NB4 (cell line): ENCODE results near the gene CBLB.

Experiments
- DNase-seq: peaks from one replicate; pipeline ENCODE4 v3.0.0; 2010; ENCODE audit warnings: low read depth
- H3K4me3 ChIP-seq: one replicate; pipeline ENCODE4 v1.5.1; 2011; ENCODE audit warnings: mild to moderate bottlenecking, low read depth, low read length, moderate library complexity
- CTCF ChIP-seq: IDR thresholded peaks from one replicate; pipeline ENCODE4 v1.5.1; 2012; ENCODE audit warnings: low read depth, low read length
- MAX ChIP-seq: IDR thresholded peaks from 2 replicates; pipeline ENCODE4 v1.6.1; 2011; ENCODE audit warnings: low read depth, low read length
- MYC ChIP-seq: IDR thresholded peaks from 2 replicates; pipeline ENCODE4 v1.6.1; 2011; ENCODE audit warnings: low read depth, low read length
- POLR2A ChIP-seq: IDR thresholded peaks from 2 replicates; pipeline ENCODE4 v1.6.1; 2011; ENCODE audit warnings: mild to moderate bottlenecking; ENCODE audit not compliant: insufficient read length; ENCODE audit errors: extremely low read depth

CBLB gene

GRCh38 chr3:105911496-105911895 lies 42.7 kb upstream of the CBLB start:
- DNase-seq, result no peak
- H3K4me3 ChIP-seq, result no peak overlapping the region
- no peak for TF ChIP-seq MYC
- TF ChIP-seq POLR2A, result no peak
- no peak for TF ChIP-seq CTCF
- no peak for TF ChIP-seq MAX

DNA sequence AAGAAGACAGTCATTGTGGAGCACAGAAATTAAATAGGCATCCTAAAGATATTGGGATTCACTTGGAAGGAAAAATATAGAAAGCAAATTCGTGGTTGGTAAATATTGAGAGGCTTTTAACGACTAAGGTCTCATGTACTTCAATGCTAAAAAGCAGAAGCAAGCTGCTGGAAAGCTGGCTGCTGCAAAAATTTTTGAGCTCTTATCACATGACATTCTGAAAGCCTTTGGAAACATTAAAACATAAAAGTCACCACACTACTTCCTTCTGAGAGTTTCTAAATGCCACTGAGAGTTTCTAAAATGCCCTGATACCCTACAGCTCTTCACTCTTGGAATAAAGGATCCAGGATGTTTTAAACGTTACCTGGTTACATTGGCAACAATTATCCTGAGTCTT lies 39.0 kb upstream of the CBLB start:
- no peak overlapping the region for H3K4me3 ChIP-seq
- DNase-seq, result peak; percentile 46
- TF ChIP-seq MAX (peak; percentile 58), MYC (peak; percentile 60; the same call in 1 of the 2 replicates), POLR2A (no peak), CTCF (no peak)

GRCh38 chr3:105906836-105907235 lies 38.0 kb upstream of the CBLB start:
- no peak for DNase-seq
- TF ChIP-seq CTCF (no peak), POLR2A (no peak), MYC (no peak), MAX (no peak)
- no peak overlapping the region for H3K4me3 ChIP-seq

DNA sequence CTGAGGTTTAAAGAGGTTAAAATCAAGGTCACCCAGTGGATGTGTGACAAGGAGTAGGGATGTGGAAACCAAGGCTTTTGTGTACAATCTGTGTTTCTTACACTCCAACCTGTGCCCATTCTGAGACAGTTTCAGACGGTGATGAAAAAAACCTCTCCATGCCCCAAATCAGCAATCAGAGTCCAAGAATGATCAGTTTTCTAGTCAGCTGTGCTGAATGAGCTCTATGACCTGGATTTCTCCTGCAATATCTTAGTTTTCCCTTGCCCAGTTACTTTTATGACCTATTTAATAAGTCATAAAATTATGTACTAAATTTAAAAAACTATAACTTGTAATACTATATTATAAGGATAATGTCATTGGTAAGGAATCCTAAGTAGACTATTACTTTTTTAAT lies 37.5 kb upstream of the CBLB start:
- no peak overlapping the region for H3K4me3 ChIP-seq
- no peak for TF ChIP-seq MYC
- TF ChIP-seq MAX, result no peak
- no peak for TF ChIP-seq CTCF
- TF ChIP-seq POLR2A, result no peak
- no peak for DNase-seq

GRCh38 chr3:105905328-105905727 lies 36.5 kb upstream of the CBLB start:
- H3K4me3 ChIP-seq, result no peak overlapping the region
- DNase-seq, result no peak
- TF ChIP-seq POLR2A, result no peak
- TF ChIP-seq MAX, result no peak
- no peak for TF ChIP-seq CTCF
- no peak for TF ChIP-seq MYC

GRCh38 chr3:105904678-105905284 lies 36.0 kb upstream of the CBLB start:
- no peak overlapping the region for H3K4me3 ChIP-seq
- TF ChIP-seq CTCF (no peak), MAX (no peak), POLR2A (no peak), MYC (no peak)
- no peak for DNase-seq
